NCI-H2029 (cell line): ENCODE data around the gene SOX15.
"Not testable (repeated sequence)": the region's sequence is repeated elsewhere in the genome, so short reads cannot be mapped to it uniquely, and the experiment has no call there.

Source experiments
- DNase-seq: peaks from one replicate; lab custom pipeline; 2025; lab: John Stamatoyannopoulos, UW

SOX15 gene

GRCh38 chr17:7589891-7590691 is at the start of gene SOX15:
TSS of gene SOX15 (minus strand) at chr17:7590094. CDS start at chr17:7589676, 418 bp downstream.
- DNase-seq, result no peak

DNA sequence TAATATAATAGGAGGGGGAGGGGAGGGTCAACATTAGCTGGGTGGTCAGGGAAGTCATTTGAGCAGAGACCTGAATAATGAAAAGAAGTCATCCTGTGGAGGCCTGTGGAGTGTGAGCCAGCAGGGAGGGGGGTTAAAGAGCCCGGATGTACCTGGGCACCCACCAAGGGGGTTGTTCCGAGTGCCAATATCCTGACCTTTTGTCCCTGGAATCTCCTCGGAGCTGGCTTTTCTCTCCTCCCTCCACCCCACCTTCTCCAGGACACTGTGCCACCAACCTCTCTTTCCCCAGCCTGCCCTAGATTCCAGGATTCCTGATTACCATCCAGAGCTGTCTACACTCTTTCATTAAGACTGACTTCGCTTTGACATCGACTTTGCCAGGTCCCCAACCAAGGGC is 46.3 kb upstream of the SOX15 start:
- DNase-seq, result no peak

- no peak for DNase-seq
Observed at GRCh38 chr17:7634384-7634783, 44.5 kb upstream of the SOX15 start.

DNA sequence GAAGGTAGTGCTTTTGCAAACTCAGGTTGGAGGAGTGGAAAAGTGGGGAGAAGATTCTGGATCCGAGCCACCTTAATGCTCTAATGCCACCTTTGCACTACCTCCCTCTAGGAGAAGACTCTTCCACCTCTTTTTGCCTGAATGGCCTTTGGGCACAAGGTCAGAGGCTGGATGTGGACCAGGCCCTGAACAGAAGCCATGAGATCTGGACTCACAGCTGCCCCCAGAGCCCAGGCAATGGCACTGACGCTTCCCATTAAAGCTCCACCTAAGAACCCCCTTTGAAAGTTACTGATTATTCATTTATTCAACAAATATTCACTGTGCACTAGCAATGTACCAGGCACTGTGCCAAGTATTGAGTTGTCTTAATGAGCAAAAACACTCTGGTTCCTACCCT is 43.2 kb upstream of the SOX15 start:
- no peak for DNase-seq

DNA sequence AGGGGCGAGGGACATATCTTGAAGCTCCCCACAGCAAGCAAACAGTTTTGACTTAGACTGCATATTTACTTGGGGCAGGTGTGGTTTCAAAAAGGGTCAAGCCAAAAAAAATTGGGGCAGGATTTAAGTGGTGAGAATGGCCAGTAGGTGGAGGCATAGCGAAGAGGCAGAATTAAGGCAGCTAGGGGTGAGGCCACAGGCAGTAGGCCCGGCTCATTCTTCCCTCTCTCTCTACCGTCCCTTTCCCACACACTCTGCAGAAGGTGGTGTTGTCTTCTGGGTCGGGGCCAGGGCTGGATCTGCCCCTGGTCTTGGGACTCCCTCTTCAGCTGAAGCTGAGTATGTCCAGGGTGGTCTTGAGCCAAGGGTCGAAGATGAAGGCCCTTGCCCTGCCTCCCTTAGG is 42.6 kb upstream of the SOX15 start:
- DNase-seq, result no peak

DNA sequence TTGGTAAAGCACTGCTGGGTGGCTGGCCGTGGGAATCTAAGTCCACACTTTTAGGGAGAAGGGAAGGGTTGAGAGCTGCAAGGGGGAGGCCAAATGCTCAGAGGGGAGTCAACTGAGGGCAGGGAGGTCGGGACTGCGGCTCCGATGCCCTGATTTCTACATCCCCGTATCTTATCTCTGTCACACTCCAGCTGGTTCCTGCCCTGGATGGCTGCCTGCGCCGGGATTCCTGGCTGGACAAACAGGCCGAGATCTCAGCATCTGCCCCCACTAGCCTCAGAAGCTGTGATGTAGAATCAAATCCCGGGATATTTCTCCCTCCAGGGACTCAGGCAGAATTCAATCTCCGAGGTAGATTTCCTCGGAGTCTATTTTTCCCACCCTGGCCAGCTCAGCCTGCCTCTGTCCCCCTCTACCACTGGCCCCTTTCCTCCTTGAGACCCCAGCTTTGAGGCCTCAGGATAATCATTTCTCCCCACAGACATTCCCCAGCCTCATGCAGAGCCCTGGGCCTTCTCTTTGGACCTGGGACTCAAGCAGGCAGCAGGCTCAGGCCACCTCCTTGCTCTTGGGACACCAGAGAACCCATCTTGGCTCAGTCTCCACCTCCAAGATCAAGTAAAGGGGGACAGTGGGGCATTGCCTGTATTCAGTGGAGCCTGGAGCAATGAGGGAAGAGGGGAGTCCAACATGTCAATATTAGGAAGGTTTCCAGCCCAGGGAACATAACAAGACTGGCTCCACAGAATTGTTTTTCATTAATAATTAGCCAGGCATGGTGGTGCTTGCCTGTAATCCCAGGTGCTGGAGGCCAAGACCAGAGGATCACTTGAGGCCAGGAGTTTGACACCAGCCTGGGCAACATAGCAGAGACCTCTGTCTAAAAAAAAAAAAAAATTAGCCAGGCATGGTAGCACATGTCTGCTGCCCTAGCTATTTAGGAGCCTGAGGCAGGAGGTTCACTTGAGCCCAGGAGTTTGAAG is 41.8 kb upstream of the SOX15 start:
- no peak for DNase-seq

DNA sequence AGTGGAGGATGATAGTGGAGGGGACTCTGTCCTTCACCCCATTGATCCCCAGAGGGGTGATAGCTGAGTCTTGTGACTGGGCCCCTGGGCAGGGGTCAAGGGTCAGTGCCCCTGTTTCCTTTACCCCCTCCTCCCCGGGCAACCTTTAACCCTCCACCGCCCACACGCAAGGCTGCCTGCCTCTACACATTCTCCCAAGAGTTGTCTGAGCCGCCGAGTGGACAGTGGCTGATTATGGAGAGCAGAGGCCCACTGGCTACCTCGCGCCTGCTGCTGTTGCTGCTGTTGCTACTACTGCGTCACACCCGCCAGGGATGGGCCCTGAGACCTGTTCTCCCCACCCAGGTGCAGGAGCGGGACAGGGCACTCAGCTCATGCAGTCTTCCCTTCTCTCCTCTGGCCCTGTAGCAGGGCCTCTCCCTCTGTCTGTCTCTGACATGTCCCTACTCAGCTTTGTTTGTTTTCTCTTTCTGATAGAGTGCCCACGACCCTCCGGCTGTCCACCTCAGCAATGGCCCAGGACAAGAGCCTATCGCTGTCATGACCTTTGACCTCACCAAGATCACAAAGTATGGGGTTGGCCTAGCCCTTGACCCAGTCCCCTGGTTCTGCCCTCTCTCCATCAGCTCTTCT is 40.2 kb upstream of the SOX15 start, which contains the start of gene SHBG:
Gene SHBG, plus strand, starts transcription at position 197 of the 633 bp plus-strand sequence. Its CDS starts 38 bp downstream, at position 235.
- DNase-seq, result no peak

- DNase-seq, result peak; percentile 34
Observed at GRCh38 chr17:7627250-7628121, 37.6 kb upstream of the SOX15 start, which contains the start of gene SAT2. TSS of gene SAT2 (minus strand) at chr17:7627821. CDS start at chr17:7627635, 186 bp downstream.

GRCh38 chr17:7626956-7627249 is 37.0 kb upstream of the SOX15 start:
- no peak for DNase-seq

GRCh38 chr17:7626307-7626706 is 36.4 kb upstream of the SOX15 start:
- DNase-seq, result no peak

GRCh38 chr17:7625749-7626148 is 35.9 kb upstream of the SOX15 start:
- DNase-seq, result not testable (repeated sequence)

GRCh38 chr17:7623661-7624060 is 33.8 kb upstream of the SOX15 start:
- no peak for DNase-seq

DNA sequence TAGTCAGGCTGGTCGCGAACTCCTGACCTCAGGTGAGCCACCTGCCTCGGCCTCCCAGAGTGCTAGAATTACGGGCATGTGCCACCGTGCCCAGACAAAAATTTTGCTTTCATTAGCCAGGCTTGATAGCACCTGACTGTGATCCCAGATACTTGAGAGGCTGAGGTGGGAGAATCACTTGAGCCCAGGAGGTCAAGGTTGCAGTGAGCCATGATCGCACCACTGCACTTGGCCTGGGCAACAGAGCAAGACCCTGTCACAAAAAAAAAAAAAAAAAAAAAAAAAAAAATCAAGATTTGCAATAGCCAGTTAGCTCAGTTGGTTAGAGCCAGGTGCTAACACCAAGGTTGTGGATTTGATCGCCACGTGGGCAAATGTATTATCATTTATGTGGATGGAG is 30.9 kb upstream of the SOX15 start:
- no peak for DNase-seq

- no peak for DNase-seq
Observed at GRCh38 chr17:7618608-7619007, 28.7 kb upstream of the SOX15 start.

GRCh38 chr17:7615265-7615747 is 25.4 kb upstream of the SOX15 start:
- no peak for DNase-seq

DNA sequence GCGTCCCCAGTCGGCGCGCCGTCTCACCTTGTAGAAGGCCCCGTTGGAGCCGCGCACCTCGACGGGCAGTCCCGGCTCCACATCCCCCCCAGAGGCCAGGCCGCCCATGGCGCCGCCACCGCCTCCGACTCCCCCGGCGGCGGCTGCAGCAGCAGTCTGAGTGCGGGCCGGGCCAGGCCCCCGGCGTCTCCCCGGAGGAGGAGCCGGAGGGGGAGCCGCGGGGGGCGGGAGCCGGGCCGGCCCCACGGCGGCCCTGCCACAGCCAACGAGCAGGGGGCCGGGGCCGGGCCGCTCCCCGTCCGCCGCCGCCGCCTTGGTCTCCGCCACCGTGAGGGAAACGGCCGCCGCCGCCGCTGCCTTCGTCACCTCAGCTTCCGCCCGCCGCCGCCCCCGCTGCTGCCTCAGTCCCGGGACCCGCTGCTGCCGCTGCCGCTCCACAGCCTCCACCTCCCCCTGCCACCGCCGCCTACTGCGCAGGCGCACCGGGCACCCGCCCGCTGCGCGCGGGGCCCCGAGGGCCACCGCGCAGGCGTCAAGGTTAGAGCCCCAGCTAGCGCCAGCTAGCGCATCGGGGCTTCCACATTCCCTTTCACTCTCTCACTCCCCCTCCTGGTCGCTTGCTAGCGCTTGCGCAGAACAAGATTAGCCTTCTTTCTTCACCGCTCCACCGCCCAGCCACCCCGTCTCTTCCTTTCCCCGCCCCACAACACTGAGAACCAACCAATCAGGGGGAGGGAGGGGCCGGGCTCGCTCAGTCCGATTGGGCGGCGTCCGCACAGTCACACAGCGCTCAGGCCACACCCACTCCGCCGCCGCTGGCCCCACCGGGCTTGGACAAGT is 24.8 kb upstream of the SOX15 start, which contains the start of gene FXR2:
Gene FXR2, minus strand, starts transcription at position 473 of the 840 bp plus-strand sequence. Its CDS starts 365 bp downstream, at position 108.
- peak; percentile 94 for DNase-seq

GRCh38 chr17:7613769-7614424 is 24.0 kb upstream of the SOX15 start:
- no peak for DNase-seq

DNA sequence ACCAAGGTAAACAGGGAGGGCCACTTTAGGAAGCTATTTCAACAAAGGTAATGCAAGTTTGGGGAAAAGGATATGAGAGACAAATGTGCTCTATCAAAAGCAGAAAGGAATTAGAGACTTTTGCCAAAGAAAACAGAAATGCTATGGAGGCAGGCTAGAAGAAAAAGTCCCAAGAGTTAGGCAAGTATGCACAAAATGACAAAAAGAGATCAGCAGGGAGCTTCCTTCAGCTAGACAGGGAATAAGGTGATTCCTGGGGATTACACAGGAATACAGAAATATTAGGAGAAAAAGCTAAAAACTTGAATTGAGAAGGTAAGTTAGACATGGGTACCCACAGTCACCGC is 22.4 kb upstream of the SOX15 start:
- no peak for DNase-seq

DNA sequence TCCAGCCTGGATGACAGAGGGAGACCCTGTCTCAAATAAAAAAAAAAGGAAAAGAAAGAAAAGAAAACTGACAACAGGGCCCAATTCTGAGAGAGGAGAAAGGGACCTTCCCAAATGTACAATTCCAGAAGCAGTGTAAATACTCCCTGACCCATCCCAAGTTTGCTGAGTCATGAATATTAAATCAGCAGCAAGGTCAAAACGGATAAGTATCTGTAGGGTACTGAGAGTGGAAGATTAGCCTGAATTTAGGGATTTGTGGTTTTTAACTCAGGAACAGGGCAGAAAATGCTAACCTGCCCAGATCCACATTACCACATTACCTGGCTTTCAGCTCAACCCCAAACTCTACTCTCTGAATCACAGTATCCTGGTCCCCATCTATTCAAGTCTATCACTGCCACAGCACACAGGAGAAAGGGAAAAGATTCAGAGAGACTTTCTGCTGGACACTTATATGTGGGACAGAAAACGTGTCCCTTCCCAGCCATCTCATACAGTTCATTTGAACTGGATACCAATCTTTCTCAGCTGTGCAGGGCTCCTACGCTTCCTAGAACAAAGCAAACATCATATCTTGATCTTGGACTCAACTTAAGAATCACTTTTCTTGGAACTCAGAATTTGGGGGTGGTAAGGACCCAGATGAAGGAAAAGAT is 21.9 kb upstream of the SOX15 start:
- DNase-seq, result no peak
